GM20431 (cell line): ENCODE data around the gene TARBP1.
"Not testable (repeated sequence)": the region's sequence is repeated elsewhere in the genome, so short reads cannot be mapped to it uniquely, and the experiment has no call there.

Experiments
- in situ Hi-C: fragments of 300-500 bp; cut with MseI, MboI; formaldehyde crosslinking; loops from one replicate; pipeline ENCODE4 v1.15.0; 2020; ENCODE audit warnings: low sequenced_read_pairs; ENCODE audit not compliant: unreplicated experiment

The TARBP1 gene

GRCh38 chr1:234402939-234403338, 76.0 kb downstream of the TARBP1 start:
- in situ Hi-C loops: no loop called here

GRCh38 chr1:234401658-234402057, 77.3 kb downstream of the TARBP1 start:
- in situ Hi-C loops: no loop called here

- in situ Hi-C loops: no loop called here
These were observed 78.2 kb downstream of the TARBP1 start for GRCh38 chr1:234400773-234401172.

- in situ Hi-C loops: not testable (repeated sequence)
These were observed 79.5 kb downstream of the TARBP1 start for GRCh38 chr1:234399515-234399914.

- in situ Hi-C loops: no loop called here
These were observed 80.1 kb downstream of the TARBP1 start for GRCh38 chr1:234398849-234399381.

- in situ Hi-C loops: no loop called here
These were observed 81.2 kb downstream of the TARBP1 start for GRCh38 chr1:234397732-234398131.

- in situ Hi-C loops: no loop called here
These were observed 82.1 kb downstream of the TARBP1 start for GRCh38 chr1:234396871-234397270.

GRCh38 chr1:234396092-234396491, 82.9 kb downstream of the TARBP1 start:
- in situ Hi-C loops: no loop called here

GRCh38 chr1:234395297-234395696, 83.7 kb downstream of the TARBP1 start:
- in situ Hi-C loops: no loop called here

GRCh38 chr1:234393190-234393589, 85.8 kb downstream of the TARBP1 start:
- in situ Hi-C loops: no loop called here

GRCh38 chr1:234388094-234388493, 90.9 kb downstream of the TARBP1 start:
- in situ Hi-C loops: no loop called here

GRCh38 chr1:234386122-234386521, 92.9 kb downstream of the TARBP1 start:
- in situ Hi-C loops: no loop called here

GRCh38 chr1:234381699-234382555, 97.1 kb downstream of the TARBP1 start:
- in situ Hi-C loops: no loop called here

GRCh38 chr1:234379591-234380109, 99.3 kb downstream of the TARBP1 start:
- in situ Hi-C loops: not testable (repeated sequence)

- in situ Hi-C loops: no loop called here
These were observed 103.3 kb downstream of the TARBP1 start for GRCh38 chr1:234375672-234376071.

GRCh38 chr1:234373959-234374254, 105.1 kb downstream of the TARBP1 start:
- in situ Hi-C loops: no loop called here

GRCh38 chr1:234373064-234373958, 105.7 kb downstream of the TARBP1 start, which contains the start of gene COA6:
Gene COA6 (plus strand): TSS chr1:234373456. CDS start chr1:234373467, 11 bp downstream.
- in situ Hi-C loops: no loop called here

- in situ Hi-C loops: no loop called here
These were observed 106.8 kb downstream of the TARBP1 start for GRCh38 chr1:234372011-234372757.

GRCh38 chr1:234371414-234371813, 107.6 kb downstream of the TARBP1 start:
- in situ Hi-C loops: no loop called here

- in situ Hi-C loops: no loop called here
These were observed 109.2 kb downstream of the TARBP1 start for GRCh38 chr1:234369784-234370183.
